Keratinocyte (primary cell): Measurements from ENCODE around the gene GPX6. TPM values are rescaled to one million over a fixed set of nuclear protein-coding genes. Genes with fewer than 3 reads are reported as not detected.

Experiments
- DNase-seq: peaks from one replicate; pipeline ENCODE4 v3.0.0-alpha.2; 2011; ENCODE audit warnings: low read depth, missing footprints, low spot score
- FAIRE-seq: peaks from 2 replicates; lab custom pipeline; 2011; peaks lifted over from hg19 to GRCh38; lab: Jason Lieb, UNC
- H2AFZ ChIP-seq: 2 replicates; pipeline ENCODE4 v1.6.0; 2012; ENCODE audit warnings: low read length, control low read depth, inconsistent platforms; ENCODE audit not compliant: control insufficient read depth
- H3K27ac ChIP-seq: 2 replicates; pipeline ENCODE4 v1.5.1; 2011; ENCODE audit warnings: low read length; ENCODE audit not compliant: control insufficient read depth, insufficient read depth
- H3K27me3 ChIP-seq: 3 replicates; pipeline ENCODE4 v1.6.0; 2011; ENCODE audit warnings: low read length; ENCODE audit not compliant: control insufficient read depth, insufficient read depth; ENCODE audit errors: extremely low read depth
- H3K36me3 ChIP-seq, 2 experiments: 2 replicates in 1 of 2; 3 replicates in 1 of 2; pipeline ENCODE4 v1.5.1; 2011; ENCODE audit warnings: low read length in 2 of 2, mild to moderate bottlenecking in 1 of 2; ENCODE audit not compliant: control insufficient read depth in 2 of 2, insufficient read depth in 2 of 2; ENCODE audit errors: extremely low read depth in 1 of 2
- H3K4me1 ChIP-seq: 3 replicates; pipeline ENCODE4 v1.5.1; 2011; ENCODE audit warnings: low read length; ENCODE audit not compliant: control insufficient read depth, insufficient read depth; ENCODE audit errors: extremely low read depth
- H3K4me2 ChIP-seq: 3 replicates; pipeline ENCODE4 v1.6.0; 2011; ENCODE audit warnings: low read depth, low read length; ENCODE audit not compliant: control insufficient read depth, insufficient read depth; ENCODE audit errors: extremely low read depth
- H3K4me3 ChIP-seq, 3 experiments: fragments of 200-600 bp in 1 of 3; sonication (generic) in 1 of 3; 2 replicates in 2 of 3; 3 replicates in 1 of 3; pipeline ENCODE4 v1.5.1; 2011 to 2016; ENCODE audit warnings: low read length in 3 of 3, mild to moderate bottlenecking in 3 of 3, control low read depth in 2 of 3, inconsistent platforms in 1 of 3, low read depth in 1 of 3, mixed read lengths in 1 of 3, mixed run types in 1 of 3, moderate library complexity in 1 of 3; ENCODE audit not compliant: control insufficient read depth in 2 of 3, insufficient read depth in 2 of 3; ENCODE audit errors: extremely low read depth in 1 of 3
- H3K79me2 ChIP-seq: 2 replicates; pipeline ENCODE4 v1.6.0; 2012; ENCODE audit warnings: low read length; ENCODE audit not compliant: control insufficient read depth, insufficient read depth
- H3K9ac ChIP-seq: 3 replicates; pipeline ENCODE4 v1.6.0; 2011; ENCODE audit warnings: low read length; ENCODE audit not compliant: control insufficient read depth, insufficient read depth; ENCODE audit errors: extremely low read depth
- H3K9me1 ChIP-seq: 3 replicates; pipeline ENCODE4 v1.6.0; 2011; ENCODE audit warnings: low read length; ENCODE audit not compliant: control insufficient read depth, insufficient read depth; ENCODE audit errors: extremely low read depth
- H3K9me3 ChIP-seq: 2 replicates; pipeline ENCODE4 v1.5.1; 2012; ENCODE audit warnings: low read depth, low read length; ENCODE audit not compliant: control insufficient read depth
- H4K20me1 ChIP-seq: 3 replicates; pipeline ENCODE4 v1.6.0; 2011; ENCODE audit warnings: low read length; ENCODE audit not compliant: control insufficient read depth, insufficient read depth; ENCODE audit errors: extremely low read depth
- EZH2 ChIP-seq: IDR thresholded peaks from one replicate; pipeline ENCODE4 v1.6.1; 2012; ENCODE audit warnings: inconsistent platforms, mild to moderate bottlenecking, low read length, moderate library complexity
- dilution Hi-C: fragments of 300-500 bp; cut with MboI; formaldehyde crosslinking; loops from one replicate; pipeline ENCODE4 v1.7.0; 2020; ENCODE audit warnings: low sequenced_read_pairs; ENCODE audit not compliant: extremely low pct_ligation_motif_present
- polyA plus RNA-seq, 5 experiments: library from polyadenylated mRNA; depleted of rRNA in 3 of 5; stranded (reverse) in 3 of 5; stranded (forward) in 1 of 5; unstranded in 1 of 5; fragments of >200 nt; gene quantifications; 1 replicate in 1 of 5; 2 replicates in 3 of 5; 3 replicates in 1 of 5; pipeline versions ENCODE4 v1.2.1 to v1.2.3, GENCODE V29; 2011 to 2012; ENCODE audit warnings: missing spikeins in 2 of 5, low read depth in 1 of 5, low replicate concordance in 1 of 5
- TF ChIP-seq, protein P1 (sequence below), 3 experiments: IDR thresholded peaks in 1 of 3; conservative IDR thresholded peaks in 1 of 3; optimal IDR thresholded peaks in 1 of 3; 2 replicates in 2 of 3; 3 replicates in 1 of 3; pipeline versions ENCODE3 to v1.5.1; 2011; ENCODE audit warnings: low read length in 3 of 3, mild to moderate bottlenecking in 3 of 3, moderate library complexity in 2 of 3, control low read depth in 1 of 3, inconsistent platforms in 1 of 3; ENCODE audit not compliant: insufficient read depth in 2 of 3; ENCODE audit errors: extremely low read depth in 1 of 3

Gene GPX6
- polyA plus RNA-seq, 1 donor (not counting 4 experiments of a cell fraction or from before 2014, with no cell fraction given) = not detected

GRCh38 chr6:28537509-28538140 is 22.0 kb upstream of the GPX6 start:
- dilution Hi-C loops = no loop called here
- H3K4me3 ChIP-seq = peak overlapping the region; percentile 19 to 70 (median 61)

GRCh38 chr6:28537065-28537464 is 21.5 kb upstream of the GPX6 start:
- H3K27me3 ChIP-seq = peaks cover 9% of the 10 kb centered on the region
- no peaks in the 10 kb centered on the region for H3K36me3 ChIP-seq
- dilution Hi-C loops = no loop called here
- H4K20me1 ChIP-seq = no peaks in the 10 kb centered on the region
- H3K27ac ChIP-seq = no peak overlapping the region
- peak overlapping the region; percentile 19 to 70 (median 61) for H3K4me3 ChIP-seq
- no peak for FAIRE-seq
- DNase-seq = no peak
- TF ChIP-seq EZH2 = no peak
- peak overlapping the region; percentile 72 for H3K4me2 ChIP-seq
- H3K4me1 ChIP-seq = peaks cover 5% of the 10 kb centered on the region
- H2AFZ ChIP-seq = peak overlapping the region; percentile 39
- peak overlapping the region; percentile 18 for H3K9ac ChIP-seq
- no peaks in the 10 kb centered on the region for H3K9me3 ChIP-seq
- H3K79me2 ChIP-seq = no peaks in the 10 kb centered on the region
- no peaks in the 10 kb centered on the region for H3K9me1 ChIP-seq

More at GRCh38 chr6:28537509-28538140, 22.0 kb upstream of the GPX6 start:
- no peak overlapping the region for H3K9ac ChIP-seq
- no peak overlapping the region for H2AFZ ChIP-seq
- no peaks in the 10 kb centered on the region for H3K79me2 ChIP-seq
- TF ChIP-seq, protein P1, sequence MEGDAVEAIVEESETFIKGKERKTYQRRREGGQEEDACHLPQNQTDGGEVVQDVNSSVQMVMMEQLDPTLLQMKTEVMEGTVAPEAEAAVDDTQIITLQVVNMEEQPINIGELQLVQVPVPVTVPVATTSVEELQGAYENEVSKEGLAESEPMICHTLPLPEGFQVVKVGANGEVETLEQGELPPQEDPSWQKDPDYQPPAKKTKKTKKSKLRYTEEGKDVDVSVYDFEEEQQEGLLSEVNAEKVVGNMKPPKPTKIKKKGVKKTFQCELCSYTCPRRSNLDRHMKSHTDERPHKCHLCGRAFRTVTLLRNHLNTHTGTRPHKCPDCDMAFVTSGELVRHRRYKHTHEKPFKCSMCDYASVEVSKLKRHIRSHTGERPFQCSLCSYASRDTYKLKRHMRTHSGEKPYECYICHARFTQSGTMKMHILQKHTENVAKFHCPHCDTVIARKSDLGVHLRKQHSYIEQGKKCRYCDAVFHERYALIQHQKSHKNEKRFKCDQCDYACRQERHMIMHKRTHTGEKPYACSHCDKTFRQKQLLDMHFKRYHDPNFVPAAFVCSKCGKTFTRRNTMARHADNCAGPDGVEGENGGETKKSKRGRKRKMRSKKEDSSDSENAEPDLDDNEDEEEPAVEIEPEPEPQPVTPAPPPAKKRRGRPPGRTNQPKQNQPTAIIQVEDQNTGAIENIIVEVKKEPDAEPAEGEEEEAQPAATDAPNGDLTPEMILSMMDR (optimal IDR thresholded peaks at IDR 0.05 in 1 of 3, IDR thresholded peaks at IDR 0.05 in 1 of 3, conservative IDR thresholded peaks at IDR 0.05 in 1 of 3; ENCODE audit: extremely low read depth in 1 of 3, insufficient read depth in 2 of 3, low read length in 3 of 3) = no peak
- TF ChIP-seq EZH2 = no peak
- H3K9me1 ChIP-seq = no peaks in the 10 kb centered on the region
- H4K20me1 ChIP-seq = no peaks in the 10 kb centered on the region
- H3K4me2 ChIP-seq = peak overlapping the region; percentile 72
- DNase-seq = peak; percentile 60
- no peak overlapping the region for H3K27ac ChIP-seq
- H3K27me3 ChIP-seq = peaks cover 9% of the 10 kb centered on the region
- FAIRE-seq = peak; percentile 64
- H3K4me1 ChIP-seq = peaks cover 10% of the 10 kb centered on the region
- H3K36me3 ChIP-seq = no peaks in the 10 kb centered on the region
- no peaks in the 10 kb centered on the region for H3K9me3 ChIP-seq
